HG02852 (cell line): ENCODE data around the gene ING3.
A peak's percentile ranks its signal among the peaks of the same experiment; 100 is the strongest.

ENCODE experiments used
- ATAC-seq: cut with Tn5 transposase; IDR thresholded peaks from one replicate; pipeline ENCODE4 v1.9.1; 2021; ENCODE audit warnings: mild to moderate bottlenecking, moderate library complexity; ENCODE audit not compliant: unreplicated experiment

The ING3 gene, protein sequence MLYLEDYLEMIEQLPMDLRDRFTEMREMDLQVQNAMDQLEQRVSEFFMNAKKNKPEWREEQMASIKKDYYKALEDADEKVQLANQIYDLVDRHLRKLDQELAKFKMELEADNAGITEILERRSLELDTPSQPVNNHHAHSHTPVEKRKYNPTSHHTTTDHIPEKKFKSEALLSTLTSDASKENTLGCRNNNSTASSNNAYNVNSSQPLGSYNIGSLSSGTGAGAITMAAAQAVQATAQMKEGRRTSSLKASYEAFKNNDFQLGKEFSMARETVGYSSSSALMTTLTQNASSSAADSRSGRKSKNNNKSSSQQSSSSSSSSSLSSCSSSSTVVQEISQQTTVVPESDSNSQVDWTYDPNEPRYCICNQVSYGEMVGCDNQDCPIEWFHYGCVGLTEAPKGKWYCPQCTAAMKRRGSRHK

DNA sequence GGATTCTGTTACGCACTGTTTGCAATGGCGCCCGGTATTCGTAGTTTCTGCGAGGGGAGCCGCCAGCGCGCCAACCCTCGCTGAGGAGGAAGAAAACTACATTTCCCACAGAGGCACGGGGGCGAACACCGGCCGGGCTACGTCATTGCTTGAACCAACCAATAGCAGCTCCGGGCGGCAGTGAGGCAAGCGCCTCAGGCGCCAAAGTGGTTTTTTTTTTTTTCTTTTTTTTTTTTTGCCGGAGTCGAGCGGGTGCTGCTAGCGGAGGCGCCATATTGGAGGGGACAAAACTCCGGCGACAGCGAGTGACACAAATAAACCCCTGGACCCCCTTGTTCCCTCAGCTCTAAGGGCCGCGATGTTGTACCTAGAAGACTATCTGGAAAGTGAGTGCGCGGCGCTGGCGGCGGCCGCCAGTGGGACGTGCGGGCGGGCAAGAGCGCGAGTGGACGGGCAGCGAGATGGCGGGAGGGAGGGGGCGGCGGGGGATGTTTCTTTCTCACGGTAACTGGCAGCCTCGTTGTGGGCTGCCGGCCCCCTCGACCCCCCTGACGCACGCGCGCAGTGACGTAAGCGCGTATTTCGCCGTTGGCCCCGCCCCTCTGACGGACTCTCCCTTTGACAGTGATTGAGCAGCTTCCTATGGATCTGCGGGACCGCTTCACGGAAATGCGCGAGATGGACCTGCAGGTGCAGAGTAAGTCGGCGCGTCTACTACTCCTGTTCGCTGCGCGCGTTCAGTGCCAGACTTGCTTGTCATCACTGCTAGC, at the start of gene ING3:
Gene ING3 (plus strand): TSS at position 239 of the 770 bp plus-strand sequence. CDS start 120 bp downstream, at position 359.
- ATAC-seq, result peak; percentile 96

DNA sequence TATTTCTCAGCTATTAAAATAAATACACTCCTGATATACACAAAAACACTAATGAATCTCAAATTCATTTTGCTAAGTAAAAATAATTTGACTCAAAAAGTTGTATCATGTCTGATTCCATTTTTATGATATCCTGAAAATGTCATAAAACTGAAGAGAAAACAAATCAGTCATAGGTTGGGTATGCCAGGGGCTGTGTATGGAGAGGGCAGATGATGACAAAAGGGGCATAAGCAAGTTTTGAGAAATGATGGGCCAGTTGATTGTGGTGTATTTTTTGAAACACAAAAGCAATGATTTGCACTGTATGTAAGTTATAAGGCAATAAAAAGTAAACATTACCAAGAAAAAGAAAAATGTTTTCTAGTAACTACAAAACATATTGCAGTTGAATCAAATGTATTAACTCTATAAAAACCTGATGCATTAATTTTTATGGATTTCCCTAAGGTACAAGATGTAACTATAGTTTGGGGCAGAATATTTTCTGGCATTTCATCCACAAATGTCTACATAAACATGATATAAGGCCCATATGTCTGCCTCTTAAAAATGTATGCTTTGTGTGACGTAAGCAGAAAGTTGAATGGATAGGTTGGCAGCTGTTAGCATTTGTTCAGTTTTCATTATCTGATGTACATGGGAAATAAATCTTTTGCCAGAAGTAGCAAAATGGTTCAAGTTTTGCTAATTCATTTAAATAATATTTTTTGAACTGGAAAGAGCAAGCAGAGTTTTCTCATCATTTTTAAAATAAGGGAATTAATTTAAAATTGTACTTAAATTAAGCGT, 35.1 kb upstream of the ING3 start:
- ATAC-seq, result no peak

DNA sequence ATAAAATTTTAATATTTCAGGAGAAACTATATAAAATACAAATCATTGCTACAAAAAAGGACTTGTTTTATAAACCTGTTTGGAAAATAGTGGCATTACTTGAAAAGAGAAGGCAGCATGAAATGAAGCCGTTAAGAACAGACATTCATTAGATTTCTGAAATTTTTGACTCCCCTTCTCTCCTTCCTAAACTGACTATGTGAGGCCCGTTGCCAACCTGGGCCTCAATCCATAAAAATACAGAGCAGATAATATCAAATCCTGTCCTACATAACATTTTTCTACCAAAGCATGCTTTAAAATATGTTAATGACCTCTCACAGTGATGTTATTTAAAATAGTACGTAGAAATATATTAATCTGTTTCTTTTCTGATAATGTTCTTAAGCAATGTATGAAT, 34.5 kb upstream of the ING3 start:
- ATAC-seq, result no peak

DNA sequence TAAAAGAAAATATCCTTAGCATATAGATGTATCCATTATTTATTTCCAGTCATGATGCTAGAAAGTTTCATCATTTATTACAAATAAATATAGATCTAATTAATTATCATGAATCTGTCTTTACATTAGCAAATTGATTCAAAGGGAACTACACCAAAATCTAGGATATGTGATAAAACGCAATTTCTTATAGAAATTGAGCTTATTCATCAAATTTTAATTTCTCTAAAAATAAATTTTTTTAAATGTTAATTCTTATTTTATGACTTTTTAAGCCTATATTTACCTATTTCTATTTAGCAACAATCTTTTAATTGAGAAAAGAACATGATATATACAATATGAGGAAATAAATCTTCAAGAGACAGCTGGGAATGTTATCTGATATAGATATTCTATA, 34.0 kb upstream of the ING3 start:
- no peak for ATAC-seq

DNA sequence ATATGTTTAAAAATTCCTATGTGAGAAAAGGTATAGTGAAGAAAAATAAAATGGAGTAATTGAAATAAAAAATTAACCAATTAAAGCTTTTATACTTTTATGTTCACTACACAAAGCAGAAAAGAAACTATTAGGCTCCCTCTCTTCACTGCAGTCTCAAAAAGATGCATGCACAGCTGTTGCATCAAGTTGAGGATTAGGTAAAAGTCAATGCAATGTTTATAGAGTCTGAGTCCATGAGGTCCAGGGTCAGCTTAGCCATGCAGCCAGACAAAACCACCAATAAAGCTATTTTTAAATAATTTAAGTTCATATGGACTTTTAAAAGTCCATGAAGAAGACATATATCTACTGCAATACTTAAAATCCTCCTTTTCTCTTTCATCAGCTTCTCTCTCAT, 31.1 kb upstream of the ING3 start:
- ATAC-seq, result no peak

DNA sequence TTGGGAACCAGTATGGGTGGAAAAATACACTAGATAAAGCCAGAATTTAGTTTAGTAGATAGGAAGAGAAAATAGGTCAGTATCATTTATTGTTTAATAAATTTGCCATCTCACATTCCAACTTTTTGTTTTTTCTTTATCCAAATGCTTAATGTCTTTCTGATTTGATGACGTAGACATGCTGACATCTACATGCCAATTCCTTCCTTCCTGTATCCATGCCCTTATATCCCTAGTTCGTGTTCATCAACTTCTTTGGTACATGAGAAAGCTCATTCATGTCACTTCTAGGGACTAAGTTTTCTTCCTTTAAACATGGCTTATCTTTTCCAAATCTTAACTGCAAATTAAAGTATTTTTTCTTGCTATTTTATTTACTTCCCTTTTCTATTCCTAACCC, 30.5 kb upstream of the ING3 start:
- no peak for ATAC-seq

DNA sequence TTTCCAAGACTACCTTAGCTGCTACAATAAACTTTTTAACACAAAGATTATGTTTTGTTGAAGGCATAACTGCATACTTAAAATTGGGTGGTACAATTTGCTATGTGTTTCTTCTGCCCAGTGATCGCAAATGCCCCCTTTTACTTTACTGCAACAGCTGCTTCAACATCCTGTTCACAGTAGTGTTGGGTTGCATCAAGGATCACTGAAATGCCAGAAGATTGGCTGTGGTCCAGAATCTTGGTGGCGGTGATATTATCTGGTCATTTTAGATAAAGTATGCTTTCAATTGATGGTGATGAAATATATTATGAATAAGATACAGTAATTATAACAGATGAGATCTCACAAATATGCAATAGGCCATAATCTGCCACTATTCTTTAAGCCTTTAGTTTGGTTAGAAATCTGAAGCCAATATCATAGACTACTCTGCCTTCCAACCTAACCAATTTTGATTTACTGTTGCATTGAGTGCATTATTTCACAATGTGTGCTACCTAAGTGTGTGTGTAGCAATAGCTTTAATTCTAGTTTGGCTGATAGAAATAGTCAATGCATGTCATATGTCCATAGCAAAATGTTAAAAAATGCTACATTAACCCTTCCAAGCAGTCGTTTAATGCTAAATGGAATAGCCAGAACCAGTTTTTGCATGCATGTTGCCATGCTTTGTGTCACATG, 29.8 kb upstream of the ING3 start:
- no peak for ATAC-seq

DNA sequence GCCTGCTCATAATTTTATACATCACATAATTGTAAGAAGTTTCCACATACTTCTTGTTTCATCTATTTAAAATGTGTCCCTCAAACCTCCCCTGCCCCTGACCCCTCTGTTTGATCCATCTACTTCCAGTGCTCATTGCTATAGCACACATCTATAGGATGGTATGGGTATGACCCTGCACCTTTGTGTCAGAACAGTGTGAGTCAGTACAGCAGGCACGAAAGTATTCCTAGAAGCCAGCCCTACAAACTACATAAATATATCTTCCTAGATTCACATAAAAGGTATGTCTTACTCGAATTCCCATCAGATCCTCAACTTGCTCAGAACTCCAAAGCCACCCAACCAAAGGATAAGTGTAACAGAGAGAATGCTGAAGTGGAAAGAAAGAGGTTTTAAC, 25.7 kb upstream of the ING3 start:
- ATAC-seq, result no peak

DNA sequence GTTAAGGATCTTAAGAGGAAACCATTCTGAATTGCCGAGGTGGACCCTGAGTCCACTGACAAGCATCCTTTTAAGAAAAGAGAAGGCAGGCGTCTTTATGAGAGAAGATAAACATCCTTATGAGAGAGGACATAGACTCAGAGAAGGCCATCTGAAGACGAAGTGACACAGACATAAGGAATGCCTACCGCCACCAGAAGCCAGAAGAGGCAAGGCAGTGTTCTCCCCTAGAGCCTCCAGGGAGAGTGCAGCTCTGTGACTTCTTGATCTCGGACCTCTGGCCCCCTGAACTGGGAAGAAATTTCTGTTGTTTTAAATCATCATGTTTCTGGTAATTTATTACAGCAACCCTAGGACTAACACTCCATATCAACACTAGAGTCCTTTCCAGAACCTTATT, 25.2 kb upstream of the ING3 start:
- no peak for ATAC-seq

DNA sequence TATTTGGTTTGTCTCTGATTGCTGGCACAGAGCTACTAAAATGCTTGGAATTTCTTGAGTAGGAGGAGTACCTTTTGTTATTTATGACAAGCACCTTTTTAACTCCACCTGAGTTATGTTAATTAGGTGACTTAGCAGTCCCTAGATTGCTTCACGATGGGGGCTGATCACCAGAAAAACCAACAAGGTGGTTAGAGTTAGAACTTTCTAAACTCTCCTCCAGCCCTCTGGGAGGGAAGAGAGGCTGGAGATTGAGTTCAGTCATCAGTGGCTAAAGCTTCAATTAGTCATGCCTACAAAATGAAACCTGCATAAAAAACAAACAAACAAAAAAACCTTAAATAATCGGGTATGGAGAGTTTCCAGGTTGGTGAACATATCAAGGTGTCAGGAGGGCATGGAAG, 23.6 kb upstream of the ING3 start:
- ATAC-seq, result no peak

DNA sequence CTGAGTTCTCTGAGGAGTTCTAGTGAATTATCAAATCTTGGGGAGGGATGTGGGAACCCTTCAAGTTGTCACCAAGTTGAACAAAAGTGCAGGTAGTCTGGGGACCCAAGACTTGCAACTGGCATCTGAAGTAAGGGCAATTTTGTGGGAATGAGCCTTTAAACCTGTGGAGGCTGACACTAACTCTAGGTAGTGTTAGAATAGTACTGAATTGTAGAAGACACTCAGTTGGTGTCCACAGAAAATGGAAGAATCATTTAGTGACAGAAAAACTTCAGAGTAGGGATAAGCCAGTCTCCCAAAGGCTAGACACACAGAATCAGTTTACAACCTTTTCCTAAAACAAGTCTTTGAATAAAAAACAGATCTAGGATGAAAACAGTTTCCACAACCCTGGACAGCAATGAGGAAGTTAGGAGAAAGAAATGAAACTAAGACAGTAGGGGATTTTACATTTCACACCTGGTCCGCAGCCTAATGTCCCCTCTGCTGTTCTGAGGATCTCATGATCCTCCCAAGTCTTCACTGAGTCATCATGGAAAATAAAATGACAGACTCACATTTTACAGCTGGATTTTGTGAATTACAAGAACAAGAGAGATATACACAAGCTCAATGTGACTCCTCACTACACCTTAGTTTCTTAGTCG, 23.0 kb upstream of the ING3 start:
- peak; percentile 83 for ATAC-seq

DNA sequence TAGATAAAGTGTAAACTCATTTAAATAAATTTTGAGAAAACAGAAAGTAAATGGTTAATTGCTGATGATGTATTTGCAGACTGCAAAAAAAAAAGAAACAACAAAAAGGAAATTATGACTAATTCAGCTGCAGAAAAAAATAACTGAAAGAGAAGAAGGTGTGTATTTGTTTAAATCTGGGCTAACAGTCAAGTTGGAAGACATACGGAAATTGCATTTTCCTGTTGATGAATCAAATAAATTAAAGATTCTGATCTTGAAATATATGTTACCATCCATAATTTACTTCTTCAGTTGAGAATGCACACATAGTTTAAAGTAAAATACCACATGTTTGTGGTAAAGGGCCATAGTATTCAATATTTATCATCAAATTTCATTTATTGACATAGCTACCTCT, 19.3 kb upstream of the ING3 start:
- no peak for ATAC-seq

DNA sequence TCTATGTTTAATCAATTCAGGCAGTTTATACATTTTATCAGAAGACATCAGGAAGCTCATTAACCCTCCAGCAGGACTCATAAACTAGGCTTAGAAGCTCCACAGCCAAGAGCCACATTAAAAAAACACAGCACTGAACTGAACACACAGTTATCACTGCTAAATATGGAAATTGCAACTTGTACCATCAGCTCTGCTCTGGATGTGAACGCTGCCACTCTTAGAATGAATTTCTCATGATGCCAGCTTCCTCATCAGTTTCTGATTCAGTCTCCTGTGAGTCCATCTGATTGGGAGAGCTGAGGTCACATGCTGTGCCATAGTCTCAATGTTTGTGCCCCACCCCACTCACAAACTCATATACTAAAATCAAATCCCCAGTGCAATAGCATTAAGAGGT, 17.1 kb upstream of the ING3 start:
- ATAC-seq, result no peak

DNA sequence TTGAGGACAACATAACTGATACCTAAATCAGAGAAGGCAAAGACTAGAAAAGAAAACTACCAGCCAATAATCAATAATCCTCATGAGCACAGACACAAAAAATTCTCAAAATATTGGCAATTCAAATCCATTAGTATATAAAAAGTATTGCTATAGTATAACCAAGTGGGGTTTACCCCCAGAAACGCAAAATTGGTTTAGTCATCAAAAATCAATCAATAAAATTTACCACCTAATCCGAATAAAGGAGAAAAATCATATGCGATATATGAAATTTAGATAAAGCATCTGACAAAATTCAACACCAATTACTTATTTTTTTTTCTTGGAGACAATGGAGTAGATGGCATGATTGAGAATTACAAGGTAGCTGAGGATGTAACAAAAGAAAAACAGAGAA, 11.2 kb upstream of the ING3 start:
- no peak for ATAC-seq

DNA sequence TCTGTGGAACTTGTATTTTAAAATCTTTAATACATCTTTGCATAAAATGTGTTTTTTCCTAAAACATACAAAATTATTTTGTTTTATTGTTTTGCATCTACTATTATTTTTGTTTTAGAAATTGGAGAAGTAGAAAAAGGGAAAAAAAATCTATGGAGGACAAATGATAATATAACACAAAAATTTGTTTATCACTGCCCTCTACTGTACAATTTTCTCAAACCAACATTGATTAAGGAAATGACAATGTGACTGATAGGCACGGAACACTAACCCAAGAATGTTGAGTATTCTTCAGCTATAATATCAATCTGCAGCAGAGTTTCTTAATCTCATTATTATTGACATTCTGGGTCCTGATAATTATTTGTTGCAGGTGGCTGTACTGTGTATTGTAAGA, 9.5 kb upstream of the ING3 start:
- peak; percentile 62 for ATAC-seq

DNA sequence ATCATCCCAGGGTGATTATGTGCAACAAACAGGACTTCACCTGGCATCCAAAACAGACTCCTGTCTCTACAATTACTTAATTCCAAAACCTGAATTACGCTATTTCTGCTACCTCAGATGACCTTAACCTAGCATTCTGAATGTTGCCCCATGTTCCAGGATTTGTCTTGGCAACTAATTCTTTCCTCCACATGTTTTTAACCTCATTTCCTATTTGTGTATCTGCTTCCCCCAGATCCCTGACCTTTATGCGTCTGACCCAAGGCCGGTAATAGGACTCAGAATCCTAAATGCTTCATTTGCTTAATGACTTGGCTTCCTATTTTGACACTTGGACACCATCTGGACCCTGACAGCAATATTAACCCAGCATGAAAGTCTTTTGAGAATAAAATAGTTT, 8.7 kb upstream of the ING3 start:
- no peak for ATAC-seq

DNA sequence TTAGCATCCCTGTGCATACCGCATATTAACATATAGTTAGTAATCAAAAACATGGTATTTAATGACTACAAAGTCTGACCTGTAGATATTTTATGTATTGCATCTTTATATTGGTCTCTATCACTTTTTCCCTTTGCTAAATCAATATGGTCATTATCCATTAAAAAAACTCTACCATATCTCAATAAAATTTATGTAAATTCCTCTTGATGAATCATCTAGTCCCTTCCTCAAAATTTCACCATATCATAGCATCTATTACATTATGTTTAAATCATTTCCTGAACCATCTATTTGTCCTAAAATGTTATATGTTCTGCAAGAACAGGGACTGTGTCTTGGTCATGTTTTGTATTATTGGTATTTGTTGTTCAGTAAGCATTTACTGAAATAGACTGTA, 7.7 kb upstream of the ING3 start:
- no peak for ATAC-seq

DNA sequence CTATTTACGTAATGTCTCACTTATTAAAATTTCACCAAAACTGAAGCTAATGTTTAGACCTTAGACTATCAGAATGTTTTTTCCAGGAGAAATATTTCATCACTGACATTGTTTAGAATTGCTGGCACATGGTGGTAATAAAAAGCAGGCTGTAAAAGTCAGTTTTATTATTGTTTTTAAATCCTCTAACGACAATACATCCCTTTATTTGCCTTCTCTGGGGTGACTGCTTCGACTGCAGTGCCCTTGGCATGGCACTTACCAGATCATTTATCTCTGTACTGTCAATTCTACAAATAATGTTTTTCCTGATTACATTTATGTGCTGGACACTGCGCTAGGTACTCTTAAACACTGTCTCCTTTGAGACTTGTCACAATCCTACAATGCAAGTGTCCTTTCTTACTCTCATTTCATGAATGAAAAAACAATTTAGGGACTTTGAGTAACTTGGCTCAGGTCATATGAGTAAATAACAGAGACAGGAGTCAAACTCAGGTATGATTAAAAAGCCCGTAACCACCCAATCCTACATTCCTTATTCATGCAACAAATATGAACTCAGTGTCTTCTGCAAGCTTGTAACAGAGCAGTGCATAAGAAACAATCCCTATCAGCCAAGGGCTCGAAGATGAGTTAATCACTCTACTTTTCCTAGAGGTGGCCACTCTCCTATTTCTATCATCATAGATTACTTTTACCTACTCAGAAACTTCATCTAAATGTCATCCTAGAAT, 5.6 kb upstream of the ING3 start:
- no peak for ATAC-seq

DNA sequence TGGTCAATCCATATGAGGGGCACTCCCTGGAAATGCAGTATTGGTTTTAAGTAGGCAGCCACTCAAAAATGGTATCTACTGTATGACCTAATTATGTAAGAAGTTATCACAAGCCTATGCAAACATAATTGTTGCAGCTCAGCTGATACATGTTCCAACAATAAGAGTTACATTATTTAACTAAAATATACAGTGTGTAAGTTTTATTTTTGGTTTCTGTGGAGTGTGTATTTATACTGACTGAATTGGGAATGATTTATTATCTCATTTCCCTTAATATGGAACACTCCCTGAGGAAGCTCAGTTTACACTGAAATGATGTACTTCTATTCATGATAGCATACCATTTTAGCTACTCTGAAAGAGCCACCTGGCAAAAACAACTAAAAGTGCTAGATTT, 2.6 kb upstream of the ING3 start:
- no peak for ATAC-seq

DNA sequence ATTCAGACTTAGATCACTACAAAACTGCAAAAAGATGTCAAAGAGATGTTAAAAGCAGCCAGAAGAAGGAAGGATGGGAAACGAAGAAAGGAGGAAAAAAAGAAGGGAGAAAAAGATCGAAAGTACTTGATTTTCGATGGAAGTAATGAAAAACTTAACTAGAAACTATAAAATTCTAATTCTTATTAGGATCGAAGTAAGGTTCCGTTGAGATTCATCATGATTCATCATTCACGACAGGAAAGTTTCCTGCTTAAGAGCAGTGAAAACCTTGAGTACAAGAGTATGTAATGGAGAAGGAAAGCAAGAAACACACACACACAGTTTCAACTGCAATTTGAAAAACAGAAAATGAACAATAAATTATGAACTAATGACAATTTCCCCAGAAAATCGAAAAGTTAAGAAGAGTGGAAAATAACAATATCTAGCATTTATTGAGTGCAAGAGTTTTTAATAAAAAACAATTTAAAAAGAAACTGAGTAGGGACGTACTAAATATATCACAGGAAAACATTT, 1.1 kb upstream of the ING3 start:
- no peak for ATAC-seq
